GM13976 (cell line): ENCODE results near the gene RNF157.

Experiments used
- DNase-seq: peaks from one replicate; pipeline ENCODE4 v3.0.0; 2012; ENCODE audit warnings: low spot score
- in situ Hi-C: fragments of 300-500 bp; cut with MboI; formaldehyde crosslinking; loops from one replicate; pipeline ENCODE4 v1.12.0; 2022; ENCODE audit warnings: low sequenced_read_pairs, mixed read lengths, inconsistent platforms; ENCODE audit not compliant: unreplicated experiment
- TF ChIP-seq, protein P1 (sequence below): IDR thresholded peaks from 2 replicates; pipeline ENCODE4 v1.5.1; 2012; ENCODE audit warnings: borderline replicate concordance, mild to moderate bottlenecking; ENCODE audit not compliant: insufficient read depth; ENCODE audit errors: extremely low read depth, missing control alignments, control extremely low read depth

RNF157 gene

DNA sequence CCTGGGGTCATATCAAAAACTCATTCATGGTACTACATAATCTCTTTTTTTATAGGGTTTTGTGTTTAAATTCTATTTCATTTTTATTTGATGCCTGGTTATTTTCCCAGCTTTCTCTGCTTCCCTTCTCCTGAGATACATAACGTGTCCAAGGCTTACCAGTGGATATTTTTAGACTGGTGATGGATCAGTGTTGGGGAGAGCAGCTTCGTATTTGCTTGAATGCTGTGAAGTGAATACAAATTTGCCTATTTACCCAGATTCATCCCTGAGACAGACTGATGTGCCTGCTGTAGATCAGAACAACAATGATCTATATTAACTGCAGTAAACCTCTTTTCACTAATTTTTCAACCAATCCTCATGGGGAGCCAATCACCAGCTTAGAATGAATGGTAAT, 56.0 kb downstream of the RNF157 start:
- TF ChIP-seq, protein P1, sequence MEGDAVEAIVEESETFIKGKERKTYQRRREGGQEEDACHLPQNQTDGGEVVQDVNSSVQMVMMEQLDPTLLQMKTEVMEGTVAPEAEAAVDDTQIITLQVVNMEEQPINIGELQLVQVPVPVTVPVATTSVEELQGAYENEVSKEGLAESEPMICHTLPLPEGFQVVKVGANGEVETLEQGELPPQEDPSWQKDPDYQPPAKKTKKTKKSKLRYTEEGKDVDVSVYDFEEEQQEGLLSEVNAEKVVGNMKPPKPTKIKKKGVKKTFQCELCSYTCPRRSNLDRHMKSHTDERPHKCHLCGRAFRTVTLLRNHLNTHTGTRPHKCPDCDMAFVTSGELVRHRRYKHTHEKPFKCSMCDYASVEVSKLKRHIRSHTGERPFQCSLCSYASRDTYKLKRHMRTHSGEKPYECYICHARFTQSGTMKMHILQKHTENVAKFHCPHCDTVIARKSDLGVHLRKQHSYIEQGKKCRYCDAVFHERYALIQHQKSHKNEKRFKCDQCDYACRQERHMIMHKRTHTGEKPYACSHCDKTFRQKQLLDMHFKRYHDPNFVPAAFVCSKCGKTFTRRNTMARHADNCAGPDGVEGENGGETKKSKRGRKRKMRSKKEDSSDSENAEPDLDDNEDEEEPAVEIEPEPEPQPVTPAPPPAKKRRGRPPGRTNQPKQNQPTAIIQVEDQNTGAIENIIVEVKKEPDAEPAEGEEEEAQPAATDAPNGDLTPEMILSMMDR = no peak
- no peak for DNase-seq
- in situ Hi-C loops = no loop called here

DNA sequence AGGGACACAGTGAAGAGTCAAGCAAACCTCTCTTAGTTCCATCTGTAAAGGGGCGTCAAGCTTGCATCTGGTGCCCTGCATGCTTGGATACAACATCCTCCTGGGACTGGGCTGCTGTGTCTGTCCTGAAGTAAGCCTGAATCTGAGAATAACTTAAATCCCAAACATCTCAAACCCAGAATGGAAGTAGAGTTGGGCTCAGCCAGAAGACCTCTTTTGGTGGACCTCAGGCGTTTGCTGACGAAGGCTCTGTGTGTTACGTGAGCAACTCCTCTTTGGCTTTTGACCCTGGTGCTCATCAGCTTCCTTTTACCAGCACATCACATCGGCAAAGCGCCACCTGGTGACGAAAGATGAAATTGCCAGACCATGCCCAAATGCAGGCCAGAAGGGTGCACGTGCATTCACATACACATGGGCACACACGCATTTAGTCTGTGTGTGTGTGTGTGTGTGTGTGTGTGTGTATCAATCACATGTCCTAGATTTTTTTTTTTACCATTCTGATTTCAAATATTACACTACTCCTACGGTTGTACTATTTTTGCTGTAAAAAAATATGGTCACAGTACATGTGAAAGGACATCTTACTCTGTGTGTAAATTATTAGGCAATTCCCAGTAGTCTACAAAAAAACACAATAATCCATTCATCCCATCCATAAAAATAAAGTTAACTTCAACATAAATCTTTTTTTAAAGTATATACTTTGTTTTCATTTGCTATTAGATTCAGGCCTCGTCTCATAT, 58.1 kb downstream of the RNF157 start:
- TF ChIP-seq, protein P1 = peak; percentile 86

DNA sequence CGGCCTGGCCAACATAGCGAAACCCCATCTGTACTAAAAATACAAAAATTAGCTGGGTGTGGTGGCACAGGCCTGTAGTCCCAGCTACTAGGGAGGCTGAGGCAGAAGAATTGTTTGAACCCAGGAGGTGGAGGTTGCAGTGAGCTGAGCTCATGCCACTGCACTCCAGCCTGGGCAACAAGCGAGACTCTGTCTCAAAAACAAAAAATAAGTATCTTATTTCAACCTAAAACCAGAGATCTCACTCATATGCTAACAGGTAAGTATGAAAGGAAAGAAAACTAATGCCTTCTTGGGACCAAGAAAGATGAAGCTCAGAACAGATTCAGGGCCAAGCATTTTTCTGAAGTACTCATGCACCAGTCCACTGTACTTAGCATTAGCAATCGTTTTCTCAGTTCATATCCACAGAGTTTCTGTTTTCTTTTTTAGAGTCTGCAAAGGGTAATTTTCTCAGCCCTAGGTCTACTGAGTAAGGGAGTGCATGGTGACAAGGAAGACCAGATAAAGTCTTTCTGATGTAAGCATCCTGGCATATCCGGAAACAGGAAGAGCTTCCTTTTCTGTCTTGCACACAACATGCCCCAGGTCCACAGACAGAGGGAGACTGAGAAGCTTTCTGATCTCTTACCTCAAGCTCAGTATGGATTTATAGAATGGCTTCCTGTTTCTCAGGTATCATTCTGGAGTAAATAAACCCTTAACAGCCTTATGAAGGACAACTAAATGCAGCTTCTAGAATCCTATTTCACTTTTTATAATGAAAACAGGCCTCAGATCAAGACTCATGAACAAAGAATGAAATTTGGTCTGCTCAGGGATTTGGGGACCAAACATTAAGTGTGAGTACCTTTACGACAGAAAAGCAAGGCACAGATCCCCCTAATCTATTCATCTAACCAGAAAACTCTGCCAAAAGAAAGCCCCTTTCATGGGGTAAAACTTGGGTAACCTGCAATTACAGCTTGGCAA, 60.5 kb downstream of the RNF157 start:
- DNase-seq = peak; percentile 38
- TF ChIP-seq, protein P1 = no peak
- in situ Hi-C loops = no loop called here

More for the DNA sequence above, 58.1 kb downstream of the RNF157 start:
- in situ Hi-C loops = no loop called here
- peak; percentile 88 for DNase-seq

DNA sequence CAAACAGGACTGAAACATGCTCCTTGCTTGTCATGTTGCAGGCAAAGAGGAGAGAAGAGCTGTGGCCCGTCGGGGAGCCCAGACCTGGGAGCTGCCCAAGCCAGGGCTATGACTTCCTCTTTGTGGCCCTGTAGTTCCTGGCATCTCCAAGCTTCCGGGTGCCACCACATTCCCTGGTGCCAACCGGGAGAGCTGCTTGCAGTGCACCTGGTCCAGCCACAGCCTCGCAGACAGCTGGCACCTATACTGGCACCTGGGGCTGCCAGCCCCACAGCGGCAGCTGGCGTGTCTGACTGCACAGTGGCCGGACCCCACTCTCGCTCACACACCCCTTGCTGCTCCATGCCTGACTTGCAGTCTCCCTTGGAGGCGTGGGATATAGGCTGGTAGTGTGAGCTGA, 62.2 kb downstream of the RNF157 start:
- TF ChIP-seq, protein P1 = no peak
- in situ Hi-C loops = no loop called here
- DNase-seq = no peak

DNA sequence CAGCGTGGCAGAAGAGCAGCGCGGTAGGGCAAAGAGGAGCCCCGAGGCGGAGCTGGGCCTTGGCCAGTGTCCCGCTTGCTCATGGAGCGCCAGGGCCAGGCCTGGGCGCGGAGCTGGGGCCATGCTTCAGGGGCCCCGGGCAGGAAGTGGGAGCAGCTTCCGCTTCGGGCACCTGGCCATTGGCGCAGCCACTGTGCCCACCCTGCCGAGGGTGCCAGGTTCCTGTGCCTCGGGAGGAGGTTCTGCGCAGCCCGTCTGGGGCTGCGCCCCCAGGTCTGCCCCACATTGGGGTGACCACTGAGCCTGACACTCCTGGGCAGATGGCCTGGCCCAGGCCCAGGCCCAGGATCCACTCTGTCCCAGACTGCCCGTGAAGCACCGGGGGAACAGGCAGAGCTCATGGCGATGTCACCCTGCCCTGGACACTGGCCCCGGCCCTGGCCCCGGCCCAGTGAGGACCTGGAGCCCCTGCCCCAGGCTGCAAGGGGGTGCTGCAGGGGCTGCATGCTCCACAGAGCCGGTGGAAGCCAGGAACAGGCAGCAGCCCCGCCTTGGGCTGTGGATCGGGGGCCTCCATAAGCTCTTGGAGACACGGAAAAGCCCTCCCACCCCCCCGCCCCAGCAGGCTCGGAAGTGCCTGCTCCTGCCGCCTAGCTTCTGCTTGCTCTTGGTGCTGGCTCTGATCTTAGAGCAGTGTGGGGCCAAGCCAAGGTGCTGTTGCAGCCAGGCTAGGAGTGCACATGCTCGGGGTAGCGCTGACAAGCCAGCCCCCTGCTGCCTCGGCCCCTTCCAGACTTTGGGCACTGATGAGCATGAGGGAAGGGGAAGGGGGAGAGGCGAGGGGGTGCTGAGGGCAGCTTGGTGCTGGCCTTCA, 63.4 kb downstream of the RNF157 start:
- in situ Hi-C loops = no loop called here
- TF ChIP-seq, protein P1 = no peak
- DNase-seq = no peak

DNA sequence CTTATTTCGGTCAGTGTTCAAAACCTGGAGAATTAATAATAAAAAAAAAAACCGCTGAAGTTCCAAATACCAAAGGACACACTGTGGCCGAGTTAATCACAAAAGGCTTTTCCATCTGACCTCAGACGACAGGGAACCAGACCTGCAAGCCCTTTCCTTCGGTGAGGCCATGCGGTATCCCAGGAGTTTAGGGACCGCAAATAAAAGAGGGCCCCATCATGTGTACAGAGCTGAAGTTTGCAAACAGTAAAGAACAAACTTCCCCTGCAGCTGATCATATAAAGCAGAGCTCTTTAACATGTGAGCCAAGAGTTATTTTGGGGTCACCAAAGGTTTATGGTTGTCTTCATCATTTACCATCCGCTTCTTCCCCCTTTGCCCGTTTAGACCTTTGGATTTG, 66.3 kb downstream of the RNF157 start:
- TF ChIP-seq, protein P1 = no peak
- in situ Hi-C loops = no loop called here
- no peak for DNase-seq
